Breast epithelium (tissue), 4 donors: ENCODE results near the gene PSD2. TPM values are rescaled to one million over a fixed set of nuclear protein-coding genes. Genes with fewer than 3 reads are reported as not detected.

Source experiments
- DNase-seq, 2 donors: peaks; one replicate each; pipeline ENCODE4 v3.0.0-alpha.2; 2019; ENCODE audit warnings: low spot score in 2 of 2
- H3K27ac ChIP-seq, 2 donors: fragments of 200-600 bp; sonication (generic) in 1 of 2; one replicate each; pipeline ENCODE4 v1.5.1; 2016 to 2019; ENCODE audit warnings: mild to moderate bottlenecking in 1 of 2
- H3K27me3 ChIP-seq, 2 donors: fragments of 200-600 bp; sonication (generic) in 1 of 2; one replicate each; pipeline versions ENCODE4 v1.5.1 to v1.6.0; 2017 to 2019; ENCODE audit warnings: control low read depth in 1 of 2, mild to moderate bottlenecking in 1 of 2
- H3K36me3 ChIP-seq: fragments of 200-600 bp; one replicate; pipeline ENCODE4 v1.5.1; 2019
- H3K4me1 ChIP-seq, 2 donors: fragments of 200-600 bp; sonication (generic); one replicate each; pipeline ENCODE4 v1.5.1; 2016 to 2019; ENCODE audit warnings: control low read depth in 1 of 2
- H3K4me3 ChIP-seq, 3 donors: fragments of 200-600 bp; sonication (generic); 1 replicate in 2 of 3; 2 replicates in 1 of 3; pipeline ENCODE4 v1.5.1; 2016 to 2019; ENCODE audit warnings: mild to moderate bottlenecking in 3 of 3, moderate library complexity in 2 of 3
- H3K9me3 ChIP-seq, 2 donors: fragments of 200-600 bp; sonication (generic) in 1 of 2; one replicate each; pipeline ENCODE4 v1.5.1; 2016 to 2019; ENCODE audit warnings: control low read depth in 1 of 2
- POLR2A ChIP-seq: fragments of 450-650 bp; IDR thresholded peaks from one replicate; pipeline ENCODE4 v1.6.1; 2016; ENCODE audit warnings: antibody characterized with exemption, mild to moderate bottlenecking, moderate library complexity
- POLR2AphosphoS5 ChIP-seq, 3 donors: sonication (generic); formaldehyde crosslinking; IDR thresholded peaks; one replicate each; pipeline ENCODE4 v1.6.1; 2017; ENCODE audit warnings: antibody characterized with exemption in 3 of 3
- intact Hi-C: fragments of 100-400 bp; cut with DNase I; formaldehyde crosslinking; loops from one replicate; pipeline ENCODE4 v1.15.1; 2023; ENCODE audit warnings: low total_unique reads
- total RNA-seq, 3 donors: library from RNA; depleted of rRNA; stranded (reverse); fragments of >200 nt; gene quantifications; one replicate each; pipeline ENCODE4 v1.1.0, GENCODE V29; 2016
- TF ChIP-seq, protein P1 (sequence below), 3 donors: fragments of 450-650 bp; IDR thresholded peaks; one replicate each; pipeline ENCODE4 v1.5.1; 2016 to 2017; ENCODE audit warnings: antibody characterized with exemption in 3 of 3, mild to moderate bottlenecking in 3 of 3, moderate library complexity in 3 of 3

PSD2 gene
- total RNA-seq, 3 donors from 2014 or later = 0.66 to 1.8 TPM; not detected in 1

DNA sequence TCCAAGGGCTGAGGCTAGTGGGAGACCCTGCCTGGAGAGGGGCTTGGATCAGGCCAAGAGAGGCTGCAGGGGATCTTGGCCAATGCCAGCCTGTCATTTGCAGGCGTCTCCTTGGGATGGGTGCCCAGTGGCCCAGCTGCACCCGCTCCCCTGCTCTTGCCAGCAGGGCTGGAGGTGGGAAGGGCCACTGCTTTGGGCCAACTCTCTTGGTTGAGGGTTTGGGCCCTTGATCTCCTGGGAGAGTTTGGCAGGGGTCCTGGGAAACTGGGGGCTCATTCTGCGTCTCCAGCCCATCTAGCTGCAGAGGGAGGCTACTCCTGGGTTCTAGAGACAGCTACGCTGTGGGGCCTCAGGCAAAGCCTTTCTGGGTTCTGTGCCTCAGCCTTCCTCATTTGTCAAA is 10.5 kb downstream of the PSD2 start:
- H3K27ac ChIP-seq = no peak overlapping the region
- H3K9me3 ChIP-seq = no peaks in the 10 kb centered on the region
- H3K27me3 ChIP-seq = no peaks in the 10 kb centered on the region
- H3K36me3 ChIP-seq = no peaks in the 10 kb centered on the region
- intact Hi-C loops = loop anchor here (1.0 kb wide), 1 partner anchor 28 kb away; no protein-coding TSS in a partner anchor
- TF ChIP-seq POLR2AphosphoS5 (IDR thresholded peaks at IDR 0.05) (no peak), POLR2A (no peak)
- TF ChIP-seq, protein P1, sequence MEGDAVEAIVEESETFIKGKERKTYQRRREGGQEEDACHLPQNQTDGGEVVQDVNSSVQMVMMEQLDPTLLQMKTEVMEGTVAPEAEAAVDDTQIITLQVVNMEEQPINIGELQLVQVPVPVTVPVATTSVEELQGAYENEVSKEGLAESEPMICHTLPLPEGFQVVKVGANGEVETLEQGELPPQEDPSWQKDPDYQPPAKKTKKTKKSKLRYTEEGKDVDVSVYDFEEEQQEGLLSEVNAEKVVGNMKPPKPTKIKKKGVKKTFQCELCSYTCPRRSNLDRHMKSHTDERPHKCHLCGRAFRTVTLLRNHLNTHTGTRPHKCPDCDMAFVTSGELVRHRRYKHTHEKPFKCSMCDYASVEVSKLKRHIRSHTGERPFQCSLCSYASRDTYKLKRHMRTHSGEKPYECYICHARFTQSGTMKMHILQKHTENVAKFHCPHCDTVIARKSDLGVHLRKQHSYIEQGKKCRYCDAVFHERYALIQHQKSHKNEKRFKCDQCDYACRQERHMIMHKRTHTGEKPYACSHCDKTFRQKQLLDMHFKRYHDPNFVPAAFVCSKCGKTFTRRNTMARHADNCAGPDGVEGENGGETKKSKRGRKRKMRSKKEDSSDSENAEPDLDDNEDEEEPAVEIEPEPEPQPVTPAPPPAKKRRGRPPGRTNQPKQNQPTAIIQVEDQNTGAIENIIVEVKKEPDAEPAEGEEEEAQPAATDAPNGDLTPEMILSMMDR (IDR thresholded peaks at IDR 0.05) = no peak
- H3K4me1 ChIP-seq = no peaks in the 10 kb centered on the region
- H3K4me3 ChIP-seq = no peak overlapping the region
- no peak for DNase-seq

DNA sequence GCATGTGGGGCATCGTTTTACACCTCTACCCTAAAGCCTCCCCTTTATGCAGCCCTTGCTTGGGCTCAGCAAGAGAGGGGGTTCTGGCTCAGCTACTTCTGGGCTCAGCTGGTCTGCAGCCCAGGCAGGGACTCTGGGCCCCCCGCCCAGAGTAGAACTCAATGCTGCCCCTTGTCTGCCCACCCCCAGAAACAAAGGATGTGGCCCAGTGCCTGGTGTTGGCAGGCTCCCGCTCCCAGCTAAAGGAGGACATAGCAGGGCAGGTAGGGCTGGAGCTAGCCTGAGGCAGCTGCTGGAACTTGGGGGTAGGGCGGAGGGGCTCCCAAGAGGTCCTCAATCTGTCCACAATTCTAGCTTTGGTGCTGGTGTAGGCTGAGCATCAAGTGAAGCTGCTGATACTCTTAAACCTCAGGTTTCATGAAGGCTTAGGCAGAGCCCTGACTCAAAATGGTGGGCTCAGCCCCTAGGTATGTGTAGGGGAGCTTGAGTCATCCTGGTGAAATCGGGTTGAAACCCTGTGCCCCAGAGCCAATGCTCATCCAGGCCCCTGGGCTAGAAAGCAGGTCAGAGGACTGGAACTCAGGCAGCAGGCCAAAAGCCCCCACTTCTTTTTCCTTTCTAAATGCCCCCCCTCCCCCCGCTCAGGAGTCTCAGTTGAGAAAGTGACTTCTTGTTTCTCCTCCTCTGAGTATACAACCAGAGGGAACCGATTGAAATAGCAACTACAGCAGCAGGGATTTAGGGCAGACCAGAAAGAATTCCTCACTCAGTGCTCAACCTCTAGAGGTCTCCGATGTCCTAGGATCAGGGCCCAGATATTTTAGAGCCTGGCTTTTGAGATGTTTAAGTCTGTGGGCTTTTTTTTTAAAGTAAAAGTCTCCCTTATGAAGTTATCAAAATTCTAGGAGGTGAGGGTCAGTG is 11.4 kb downstream of the PSD2 start:
- no peaks in the 10 kb centered on the region for H3K36me3 ChIP-seq
- intact Hi-C loops = loop anchor here (1.0 kb wide), 1 partner anchor 29 kb away; no protein-coding TSS in a partner anchor
- H3K4me1 ChIP-seq = no peaks in the 10 kb centered on the region
- no peak for DNase-seq
- H3K27ac ChIP-seq = no peak overlapping the region
- H3K4me3 ChIP-seq = no peak overlapping the region
- no peaks in the 10 kb centered on the region for H3K27me3 ChIP-seq
- TF ChIP-seq, protein P1 (IDR thresholded peaks at IDR 0.05) = no peak
- TF ChIP-seq POLR2A = no peak
- TF ChIP-seq POLR2AphosphoS5 (IDR thresholded peaks at IDR 0.05) = no peak
- H3K9me3 ChIP-seq = no peaks in the 10 kb centered on the region

DNA sequence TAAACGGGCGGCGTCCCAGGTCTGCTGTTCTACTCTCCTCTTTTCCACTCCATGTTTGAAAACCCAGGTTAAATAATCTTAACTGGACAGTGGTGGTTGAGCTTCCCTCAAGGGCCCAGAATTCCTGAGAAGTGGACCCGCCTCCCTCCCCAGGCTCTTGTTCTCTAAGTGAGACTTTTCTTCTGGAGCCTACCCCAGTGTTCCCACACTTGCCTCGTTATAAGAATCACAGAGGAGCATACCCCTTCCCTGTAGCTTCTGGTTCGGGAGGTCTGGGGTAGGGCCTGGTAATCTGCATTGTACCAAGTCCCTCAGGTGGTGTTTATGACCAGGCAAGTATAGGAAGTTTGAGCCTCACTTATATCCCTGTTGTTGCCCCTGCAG is 12.0 kb downstream of the PSD2 start:
- Histone ChIP-seq H3K36me3 (no peaks in the 10 kb centered on the region), H3K9me3 (no peaks in the 10 kb centered on the region), H3K27ac (no peak overlapping the region), H3K4me1 (no peaks in the 10 kb centered on the region), H3K4me3 (no peak overlapping the region), H3K27me3 (no peaks in the 10 kb centered on the region)
- no peak for DNase-seq
- TF ChIP-seq POLR2A (no peak), POLR2AphosphoS5 (IDR thresholded peaks at IDR 0.05) (no peak)
- TF ChIP-seq, protein P1 (IDR thresholded peaks at IDR 0.05) = no peak
- intact Hi-C loops = no loop called here

DNA sequence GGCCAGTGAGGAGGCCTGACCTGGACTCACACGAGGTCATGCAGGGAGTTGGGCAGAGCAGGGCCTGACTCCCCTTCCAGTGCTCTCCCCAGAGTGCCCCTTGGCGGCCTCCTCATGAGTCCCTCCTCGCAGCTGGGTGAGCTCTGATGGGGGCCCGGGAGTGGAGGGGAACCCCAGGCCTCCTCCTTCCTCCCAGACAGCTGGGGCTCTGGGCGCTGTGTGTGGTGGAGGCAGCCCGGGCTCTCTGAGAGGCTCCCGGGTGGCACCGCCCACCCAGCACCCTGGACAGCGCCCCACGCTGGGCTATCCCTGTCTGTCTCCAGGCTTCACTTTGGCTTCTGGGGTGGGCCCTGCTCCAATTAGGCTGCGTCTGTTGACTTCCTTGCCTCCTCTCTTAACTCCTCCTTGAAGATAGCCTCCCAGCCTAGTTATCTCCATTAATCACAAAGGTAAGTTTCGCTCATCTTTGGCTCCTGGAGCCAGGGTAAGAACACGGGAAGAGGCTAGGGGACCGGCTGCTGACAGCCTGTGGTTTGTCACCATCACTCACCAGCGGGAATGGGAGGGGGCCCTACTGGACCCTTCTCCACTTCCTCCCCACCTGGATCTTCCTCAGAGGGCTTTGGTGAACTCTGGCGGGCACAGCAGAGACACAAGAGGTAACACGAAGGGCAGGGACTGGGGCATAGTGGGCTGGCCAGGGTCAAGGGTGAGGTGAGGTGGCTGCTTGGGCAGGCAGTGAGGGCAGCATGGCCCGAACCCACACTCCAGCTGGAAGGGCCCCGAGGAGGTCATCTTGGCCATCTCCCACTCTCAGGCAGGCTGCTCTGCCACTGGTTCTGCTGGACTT is 13.1 kb downstream of the PSD2 start:
- no peaks in the 10 kb centered on the region for H3K36me3 ChIP-seq
- no peaks in the 10 kb centered on the region for H3K9me3 ChIP-seq
- no peak overlapping the region for H3K4me3 ChIP-seq
- TF ChIP-seq POLR2AphosphoS5 (IDR thresholded peaks at IDR 0.05) = no peak
- no peak for TF ChIP-seq POLR2A
- TF ChIP-seq, protein P1 (IDR thresholded peaks at IDR 0.05) = no peak
- no peak overlapping the region for H3K27ac ChIP-seq
- H3K4me1 ChIP-seq = no peaks in the 10 kb centered on the region
- DNase-seq = no peak
- intact Hi-C loops = no loop called here
- no peaks in the 10 kb centered on the region for H3K27me3 ChIP-seq
